Fibroblast of the conjunctiva (primary cell): Measurements from ENCODE around the gene ITPR3.

ENCODE experiments used
- DNase-seq: peaks from one replicate; pipeline ENCODE4 v3.0.0-alpha.2; 2010; ENCODE audit warnings: low read depth

ITPR3 gene

DNA sequence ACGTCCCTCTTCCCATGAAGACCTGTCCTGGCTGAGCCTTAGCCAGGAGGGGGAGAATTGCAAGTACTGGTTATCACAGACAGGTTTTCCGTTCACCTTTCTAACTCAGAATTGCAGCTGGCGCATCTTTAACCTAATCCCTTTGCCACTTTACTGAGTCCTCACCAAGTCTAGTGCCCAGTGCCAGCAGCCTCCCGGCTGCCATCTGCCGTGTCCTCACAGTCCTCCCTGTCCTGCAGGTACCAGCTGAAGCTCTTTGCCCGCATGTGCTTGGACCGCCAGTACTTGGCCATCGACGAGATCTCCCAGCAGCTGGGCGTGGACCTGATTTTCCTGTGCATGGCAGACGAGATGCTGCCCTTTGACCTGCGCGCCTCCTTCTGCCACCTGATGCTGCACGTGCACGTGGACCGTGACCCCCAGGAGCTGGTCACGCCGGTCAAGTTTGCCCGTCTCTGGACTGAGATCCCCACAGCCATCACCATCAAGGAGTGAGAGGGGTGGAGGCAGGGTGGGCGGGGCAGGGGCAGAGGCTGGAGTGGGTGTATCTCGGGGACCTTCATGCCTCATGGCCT lies 49.1 kb downstream of the ITPR3 start:
- DNase-seq, result no peak

DNA sequence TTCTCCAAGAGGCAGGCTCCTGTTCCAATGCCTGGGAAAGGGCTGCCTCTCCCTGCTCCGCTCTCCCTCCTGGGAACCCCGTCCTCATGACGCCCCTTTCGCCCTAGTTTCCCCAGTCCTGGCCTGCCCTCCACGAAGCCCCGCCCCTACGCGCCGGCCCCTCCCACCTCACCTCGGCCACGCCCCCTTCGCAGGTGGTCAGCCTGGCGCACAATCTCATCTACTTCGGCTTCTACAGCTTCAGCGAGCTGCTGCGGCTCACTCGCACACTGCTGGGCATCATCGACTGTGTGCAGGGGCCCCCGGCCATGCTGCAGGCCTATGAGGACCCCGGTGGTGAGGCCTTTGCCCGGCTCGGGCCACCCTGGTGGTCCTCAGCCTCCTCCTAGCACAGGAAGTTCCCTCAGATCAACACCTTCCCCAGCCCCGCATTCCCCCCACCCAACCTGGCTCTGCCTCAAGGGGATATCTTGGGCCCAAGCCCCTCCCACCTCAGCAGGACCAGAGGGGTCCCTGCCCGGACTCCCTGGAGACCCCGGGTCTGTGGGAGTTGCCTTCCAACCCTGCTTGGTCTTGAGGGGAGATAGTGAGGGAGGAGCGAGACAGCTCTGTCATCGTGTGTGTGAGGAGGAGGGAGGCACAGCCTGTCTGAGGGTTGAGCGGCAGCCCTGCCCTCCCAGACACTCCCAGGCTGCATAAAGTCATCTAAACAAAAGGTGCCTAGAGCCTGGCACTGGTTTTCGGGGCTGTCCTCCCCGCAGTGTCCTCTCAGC lies 50.0 kb downstream of the ITPR3 start:
- no peak for DNase-seq

DNA sequence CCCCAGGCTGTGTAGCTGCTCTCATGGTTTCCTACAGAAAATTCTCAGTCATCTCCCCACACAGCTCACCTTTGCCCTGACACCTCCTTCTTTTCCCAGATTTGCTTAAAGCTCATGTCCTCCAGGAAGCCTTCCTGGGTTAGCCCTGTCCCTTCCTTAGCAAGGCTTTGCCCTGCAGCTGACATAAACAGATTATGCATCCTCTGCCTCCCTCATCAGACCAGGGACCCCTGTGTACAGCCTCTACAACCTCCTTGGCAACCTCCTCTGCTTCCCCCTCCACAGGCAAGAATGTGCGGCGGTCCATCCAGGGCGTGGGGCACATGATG lies 50.6 kb downstream of the ITPR3 start:
- no peak for DNase-seq

- DNase-seq, result peak; percentile 93
Measured at GRCh38 chr6:33672808-33673207, 51.7 kb downstream of the ITPR3 start.

DNA sequence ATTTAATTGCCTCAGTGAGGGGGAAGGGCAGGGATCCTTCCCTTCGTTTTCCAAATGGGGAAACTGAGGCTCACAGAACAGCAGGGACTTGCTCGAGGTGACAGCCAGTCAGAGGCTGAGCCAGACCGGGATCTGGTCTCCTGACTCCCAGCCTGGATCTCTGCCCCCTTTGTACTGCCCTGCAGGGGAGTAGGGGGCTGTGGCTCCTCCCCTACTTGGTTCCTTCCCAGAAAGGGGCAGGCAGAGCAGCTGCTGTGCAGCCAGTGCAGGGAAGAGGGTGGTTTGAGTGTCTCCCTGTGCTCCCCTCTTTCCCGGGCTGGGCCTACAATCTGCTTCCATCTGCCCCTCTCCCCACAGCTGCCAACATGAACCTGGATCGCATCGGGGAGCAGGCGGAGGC lies 52.7 kb downstream of the ITPR3 start:
- no peak for DNase-seq

- DNase-seq, result no peak
Measured at GRCh38 chr6:33675968-33676367, 54.8 kb downstream of the ITPR3 start.

DNA sequence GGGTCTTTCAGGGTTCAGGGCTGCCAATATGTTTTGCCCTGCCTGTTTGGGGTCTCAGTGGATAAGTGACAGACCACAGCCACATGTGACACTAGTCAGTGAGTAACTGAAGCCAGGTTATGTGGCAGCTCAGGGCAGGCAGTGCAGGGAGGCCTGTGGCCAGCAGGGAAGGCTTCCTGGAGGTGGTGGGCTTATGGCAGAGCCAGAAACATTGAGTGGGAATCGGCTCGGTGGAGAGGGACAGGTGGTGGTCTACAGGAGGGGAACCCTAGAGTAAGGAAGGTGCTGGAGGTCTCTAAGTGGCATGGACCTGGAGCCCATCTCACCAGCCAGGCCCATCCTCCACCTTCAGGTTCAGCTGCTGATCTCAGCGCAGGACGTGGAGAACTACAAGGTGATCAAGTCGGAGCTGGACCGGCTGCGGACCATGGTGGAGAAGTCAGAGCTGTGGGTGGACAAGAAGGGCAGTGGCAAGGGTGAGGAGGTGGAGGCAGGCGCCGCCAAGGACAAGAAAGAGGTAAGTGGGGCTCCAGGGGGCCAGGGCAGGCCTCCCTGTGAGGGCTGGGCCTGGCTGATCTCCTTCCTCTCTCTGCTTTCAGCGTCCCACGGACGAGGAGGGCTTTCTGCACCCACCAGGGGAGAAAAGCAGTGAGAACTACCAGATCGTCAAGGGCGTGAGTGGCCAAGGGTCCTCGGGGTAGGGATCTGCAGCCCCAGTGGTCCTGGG lies 55.5 kb downstream of the ITPR3 start:
- no peak for DNase-seq

DNA sequence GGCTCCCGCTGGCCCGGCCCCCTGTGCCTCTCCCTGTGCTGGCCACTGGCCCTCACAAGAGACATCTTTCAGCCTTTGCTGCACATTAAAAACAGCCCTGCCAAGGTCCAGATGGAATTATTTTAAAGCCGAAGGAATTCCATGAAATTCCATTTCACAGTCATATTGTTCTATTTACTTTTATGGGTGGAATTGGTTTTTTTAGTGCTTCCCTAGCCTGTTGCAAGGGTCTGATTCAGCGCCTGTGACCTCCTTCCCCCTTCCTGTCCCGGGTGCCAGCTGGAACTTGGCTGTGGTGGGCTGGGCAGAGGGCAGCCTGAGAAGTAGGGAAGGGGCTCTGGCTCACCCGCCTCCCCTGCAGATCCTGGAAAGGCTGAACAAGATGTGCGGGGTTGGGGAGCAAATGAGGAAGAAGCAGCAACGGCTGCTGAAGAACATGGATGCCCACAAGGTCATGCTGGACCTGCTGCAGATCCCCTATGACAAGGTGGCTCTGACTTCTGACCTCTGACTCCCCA lies 56.1 kb downstream of the ITPR3 start:
- no peak for DNase-seq

GRCh38 chr6:33677689-33678088 lies 56.6 kb downstream of the ITPR3 start:
- no peak for DNase-seq

- no peak for DNase-seq
Measured at GRCh38 chr6:33678233-33678931, 57.3 kb downstream of the ITPR3 start.

DNA sequence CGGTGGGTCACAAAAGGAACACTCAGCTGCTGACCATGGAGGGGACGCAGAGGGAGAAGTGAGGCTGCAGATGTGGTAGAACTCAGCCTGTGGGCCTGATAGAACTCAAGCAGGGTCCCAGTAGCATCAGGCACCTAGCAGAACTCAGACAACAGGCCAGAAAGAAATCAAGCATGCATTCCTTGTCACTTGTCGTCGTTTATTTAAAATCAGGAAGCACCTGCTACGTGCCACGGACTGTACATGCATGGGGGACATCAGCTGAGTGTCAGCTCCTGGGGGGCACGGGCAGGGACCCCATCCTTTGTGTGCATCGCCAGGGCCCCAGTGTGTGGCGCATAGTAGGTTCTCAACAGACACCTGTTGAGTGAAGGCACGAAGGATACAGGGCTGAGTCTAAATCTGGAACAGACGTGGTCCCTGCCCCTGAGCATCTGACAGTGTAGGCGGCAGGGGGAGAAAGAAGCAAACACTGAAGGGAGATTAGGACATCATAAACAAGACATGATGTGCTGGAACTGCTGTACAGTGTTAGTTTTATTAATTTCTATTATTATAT lies 57.9 kb downstream of the ITPR3 start:
- no peak for DNase-seq

DNA sequence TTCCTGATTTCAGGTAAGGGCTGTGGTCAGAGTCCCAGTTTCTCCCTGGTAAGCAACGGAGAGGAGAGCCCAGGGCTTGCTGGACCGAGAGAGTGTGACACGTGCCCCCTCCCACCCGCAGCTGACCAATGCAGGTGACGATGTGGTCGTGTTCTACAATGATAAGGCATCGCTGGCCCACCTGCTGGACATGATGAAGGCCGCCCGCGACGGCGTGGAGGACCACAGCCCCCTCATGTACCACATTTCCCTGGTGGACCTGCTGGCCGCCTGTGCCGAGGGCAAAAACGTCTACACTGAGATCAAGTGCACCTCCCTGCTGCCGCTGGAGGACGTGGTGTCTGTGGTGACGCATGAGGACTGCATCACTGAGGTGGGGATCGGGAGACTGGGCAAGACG lies 58.6 kb downstream of the ITPR3 start:
- no peak for DNase-seq

GRCh38 chr6:33682341-33682740 lies 61.2 kb downstream of the ITPR3 start:
- no peak for DNase-seq

- DNase-seq, result no peak
Measured at GRCh38 chr6:33683051-33683571, 62.0 kb downstream of the ITPR3 start.

DNA sequence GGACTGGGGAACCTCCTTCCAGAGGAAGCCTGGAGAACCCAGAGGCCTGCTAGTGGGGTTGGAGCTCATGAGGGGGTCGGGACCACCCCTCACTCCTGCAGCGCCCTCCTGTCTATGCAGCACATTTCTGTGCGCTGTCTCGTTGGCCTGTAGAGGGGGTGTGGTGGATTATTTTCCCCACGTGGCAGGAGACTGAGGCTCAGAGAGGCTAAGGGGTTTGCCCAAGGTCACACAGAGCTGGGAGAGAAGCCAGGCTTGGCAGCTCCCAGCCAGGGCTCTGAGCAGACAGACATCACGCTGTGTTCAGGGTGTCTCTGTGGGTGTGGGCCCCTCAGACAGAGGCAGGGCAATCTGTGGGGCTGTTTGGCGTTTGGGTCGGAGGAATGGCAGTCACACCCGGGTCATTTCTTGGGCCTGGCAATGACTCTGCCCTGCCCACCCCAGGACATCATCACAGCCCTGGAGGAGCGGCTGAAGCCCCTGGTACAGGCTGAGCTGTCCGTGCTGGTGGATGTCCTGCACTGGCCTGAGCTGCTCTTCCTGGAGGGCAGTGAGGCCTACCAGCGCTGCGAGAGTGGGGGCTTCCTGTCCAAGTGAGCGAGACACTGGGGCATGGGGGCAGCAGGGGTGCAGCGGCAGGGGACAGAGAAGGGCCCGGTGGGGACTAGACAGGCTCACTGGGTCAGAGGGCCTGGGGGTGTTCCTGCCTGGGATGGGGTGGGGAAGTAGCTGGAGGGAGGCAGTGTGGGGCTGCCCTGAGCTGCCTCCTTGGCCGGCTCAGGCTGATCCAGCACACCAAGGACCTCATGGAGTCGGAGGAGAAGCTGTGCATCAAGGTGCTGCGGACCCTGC lies 62.7 kb downstream of the ITPR3 start:
- no peak for DNase-seq

DNA sequence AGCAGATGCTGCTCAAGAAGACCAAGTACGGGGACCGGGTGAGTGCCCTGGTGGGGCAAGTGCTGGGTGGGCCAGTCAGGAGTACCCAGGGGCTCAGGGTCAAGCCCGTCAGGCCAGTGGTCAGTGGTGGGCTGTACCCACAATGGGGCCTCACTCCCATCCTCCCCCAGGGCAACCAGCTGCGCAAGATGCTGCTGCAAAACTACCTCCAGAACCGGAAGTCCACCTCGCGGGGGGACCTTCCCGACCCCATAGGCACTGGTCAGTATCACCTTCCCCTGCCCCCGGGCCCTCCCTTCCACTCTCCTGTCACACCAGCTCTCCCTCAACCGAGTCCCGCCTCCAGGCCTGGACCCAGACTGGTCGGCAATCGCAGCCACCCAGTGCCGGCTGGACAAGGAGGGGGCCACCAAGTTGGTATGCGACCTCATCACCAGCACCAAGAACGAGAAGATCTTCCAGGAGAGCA lies 63.3 kb downstream of the ITPR3 start:
- DNase-seq, result no peak

DNA sequence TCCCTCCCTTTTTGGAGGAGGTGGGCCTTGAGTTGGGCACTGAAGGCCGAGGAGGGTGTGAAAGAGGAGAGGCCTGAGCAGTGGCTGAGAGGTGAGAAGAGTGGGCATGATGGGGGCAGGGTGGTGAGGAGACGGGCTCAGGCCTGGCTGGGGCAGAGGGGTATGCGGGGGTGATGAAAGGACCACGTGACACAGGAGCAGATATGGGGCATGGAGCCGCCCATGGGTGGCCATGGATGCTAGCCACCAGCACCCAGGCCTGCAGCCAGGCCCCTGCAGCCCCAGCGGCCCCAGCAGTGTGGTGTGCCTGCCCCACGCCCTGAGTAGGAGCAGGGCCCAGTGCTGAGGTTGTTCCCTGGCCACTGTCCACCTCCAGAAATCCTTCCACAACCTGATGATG lies 63.9 kb downstream of the ITPR3 start:
- no peak for DNase-seq

DNA sequence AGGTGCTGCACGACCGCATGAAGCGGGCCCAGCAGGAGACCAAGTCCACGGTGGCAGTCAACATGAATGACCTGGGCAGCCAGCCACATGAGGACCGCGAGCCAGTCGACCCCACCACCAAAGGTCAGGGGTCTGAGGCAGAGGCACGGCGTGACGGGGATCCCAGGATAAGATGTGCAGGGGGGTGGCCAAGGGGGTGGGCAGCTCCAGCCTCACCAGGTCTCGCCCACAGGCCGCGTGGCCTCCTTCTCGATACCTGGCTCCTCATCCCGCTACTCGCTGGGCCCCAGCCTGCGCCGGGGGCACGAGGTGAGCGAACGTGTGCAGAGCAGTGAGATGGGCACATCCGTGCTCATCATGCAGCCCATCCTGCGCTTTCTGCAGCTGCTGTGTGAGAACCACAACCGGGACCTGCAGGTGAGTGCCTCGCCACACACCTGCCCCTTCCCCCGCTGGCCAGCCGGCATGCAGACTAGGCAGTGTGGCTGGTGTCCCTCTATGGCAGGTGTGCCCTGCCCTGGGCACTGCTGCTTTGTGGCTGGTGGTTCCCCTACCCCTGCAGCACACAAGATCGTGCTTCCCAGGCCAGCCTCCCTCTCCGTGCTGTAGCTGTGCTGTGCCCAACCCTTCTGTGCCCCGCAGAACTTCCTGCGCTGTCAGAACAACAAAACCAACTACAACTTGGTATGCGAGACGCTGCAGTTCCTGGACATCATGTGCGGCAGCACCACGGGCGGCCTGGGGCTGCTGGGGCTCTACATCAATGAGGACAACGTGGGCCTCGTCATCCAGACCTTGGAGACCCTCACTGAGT lies 64.5 kb downstream of the ITPR3 start:
- DNase-seq, result no peak

DNA sequence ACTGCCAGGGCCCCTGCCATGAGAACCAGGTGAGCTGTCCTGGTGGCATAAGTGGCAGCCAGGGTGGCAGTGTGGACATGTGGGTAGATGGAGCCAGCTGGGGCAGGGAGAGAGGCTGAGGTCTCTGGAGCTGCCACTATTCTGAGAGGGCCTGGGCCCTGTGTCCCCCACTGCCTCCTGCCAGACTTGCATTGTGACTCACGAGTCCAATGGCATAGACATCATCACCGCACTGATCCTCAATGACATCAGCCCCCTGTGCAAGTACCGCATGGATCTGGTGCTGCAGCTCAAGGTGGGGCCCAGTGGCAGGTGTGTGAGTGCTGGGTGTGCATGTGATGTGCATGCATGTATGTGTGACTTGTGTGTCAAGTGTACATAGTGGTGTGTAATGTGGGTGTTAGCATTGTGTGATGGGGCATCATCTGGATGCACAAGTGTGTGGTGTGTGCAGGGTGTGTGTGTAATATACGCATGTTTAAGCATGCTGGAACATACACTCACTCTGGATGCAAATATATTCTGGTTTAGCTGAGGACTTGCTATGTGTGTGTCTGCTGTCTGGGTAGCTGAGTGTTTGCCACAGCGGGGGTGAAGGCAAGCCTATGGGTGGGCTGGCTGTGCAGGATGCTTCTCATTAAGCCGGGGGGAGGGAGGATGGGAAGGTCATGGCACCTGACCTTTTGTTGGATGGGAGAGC lies 65.3 kb downstream of the ITPR3 start:
- DNase-seq, result no peak
